C4-2B (cell line): ENCODE data around the gene ARL15.

Experiments used
- CTCF ChIP-seq: fragments of 450-650 bp; conservative IDR thresholded peaks from 2 replicates; pipeline ENCODE4 v1.5.1; 2017; ENCODE audit warnings: mild to moderate bottlenecking
- ZFX ChIP-seq: fragments of 450-650 bp; IDR thresholded peaks from 2 replicates; pipeline ENCODE4 v1.6.1; 2017

DNA sequence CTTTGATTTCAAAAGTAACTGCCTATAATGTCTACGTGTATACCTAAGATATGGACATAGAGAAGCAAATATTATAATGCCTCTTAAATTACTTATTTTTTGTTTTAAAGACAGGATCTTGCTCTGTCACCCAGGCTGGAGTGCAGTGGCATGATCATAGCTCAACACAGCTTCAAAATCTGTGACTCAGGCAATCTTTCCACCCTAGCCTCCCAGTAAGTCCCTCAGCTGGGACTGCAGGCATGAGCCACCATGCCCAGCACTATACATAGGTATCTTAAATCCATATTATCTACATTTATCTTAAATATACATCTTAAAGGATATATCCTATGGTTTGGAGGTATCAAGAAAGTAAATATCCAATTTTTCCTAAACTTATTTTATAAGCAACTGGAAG, 261.2 kb downstream of the ARL15 start:
- TF ChIP-seq CTCF: no peak
- TF ChIP-seq ZFX: no peak
